Measurements from ENCODE around the gene TRNT1.

Gene TRNT1

GRCh38 chr3:3102751-3103150 is 24.0 kb upstream of the TRNT1 start:
- Histone ChIP-seq H3F3A (ENCODE audit: insufficient read depth, low read length) (no peaks in the 10 kb centered on the region), H4K20me1 (ENCODE audit: insufficient read depth, low read length) (no peaks in the 10 kb centered on the region), H2AFZ (ENCODE audit: low read length) (no peak overlapping the region), H3K9me2 (ENCODE audit: low read depth, low read length) (no peaks in the 10 kb centered on the region), H3K4me1 (ENCODE audit: insufficient read depth, low read length, severe bottlenecking) (no peaks in the 10 kb centered on the region), H3K36me3 (ENCODE audit: insufficient read depth, low read length) (no peaks in the 10 kb centered on the region), H3K9me3 (ENCODE audit: low read length) (no peaks in the 10 kb centered on the region), H3K9ac (ENCODE audit: low read length) (no peak overlapping the region), H3K27ac (ENCODE audit: low read depth, low read length, poor library complexity, severe bottlenecking) (no peak overlapping the region), H3K79me2 (ENCODE audit: insufficient read depth, low read length) (no peaks in the 10 kb centered on the region), H3K4me2 (ENCODE audit: low read length) (no peak overlapping the region), H3K27me3 (ENCODE audit: insufficient read depth, low read length) (no peaks in the 10 kb centered on the region), H3K4me3 (ENCODE audit: low read depth, low read length, poor library complexity, severe bottlenecking) (no peak overlapping the region)
- TF ChIP-seq EZH2 (IDR thresholded peaks at IDR 0.05; ENCODE audit: borderline replicate concordance, low read length) (no peak), CTCF (IDR thresholded peaks at IDR 0.05; ENCODE audit: low read length) (no peak)

GRCh38 chr3:3105246-3105645 is 21.5 kb upstream of the TRNT1 start:
- no peaks in the 10 kb centered on the region for H3K4me1 ChIP-seq (ENCODE audit: insufficient read depth, low read length, severe bottlenecking)
- H3K9me2 ChIP-seq (ENCODE audit: low read depth, low read length) = no peaks in the 10 kb centered on the region
- no peaks in the 10 kb centered on the region for H3K36me3 ChIP-seq (ENCODE audit: insufficient read depth, low read length)
- no peaks in the 10 kb centered on the region for H3F3A ChIP-seq (ENCODE audit: insufficient read depth, low read length)
- H3K4me2 ChIP-seq (ENCODE audit: low read length) = no peak overlapping the region
- H3K79me2 ChIP-seq (ENCODE audit: insufficient read depth, low read length) = no peaks in the 10 kb centered on the region
- H2AFZ ChIP-seq (ENCODE audit: low read length) = no peak overlapping the region
- no peaks in the 10 kb centered on the region for H4K20me1 ChIP-seq (ENCODE audit: insufficient read depth, low read length)
- no peak for TF ChIP-seq EZH2 (IDR thresholded peaks at IDR 0.05; ENCODE audit: borderline replicate concordance, low read length)
- no peak for TF ChIP-seq CTCF (IDR thresholded peaks at IDR 0.05; ENCODE audit: low read length)
- H3K4me3 ChIP-seq (ENCODE audit: low read depth, low read length, poor library complexity, severe bottlenecking) = no peak overlapping the region
- H3K9me3 ChIP-seq (ENCODE audit: low read length) = no peaks in the 10 kb centered on the region
- H3K27ac ChIP-seq (ENCODE audit: low read depth, low read length, poor library complexity, severe bottlenecking) = no peak overlapping the region
- H3K9ac ChIP-seq (ENCODE audit: low read length) = no peak overlapping the region
- H3K27me3 ChIP-seq (ENCODE audit: insufficient read depth, low read length) = no peaks in the 10 kb centered on the region

GRCh38 chr3:3105815-3106214 is 20.9 kb upstream of the TRNT1 start:
- Histone ChIP-seq H3K9ac (ENCODE audit: low read length) (no peak overlapping the region), H3K79me2 (ENCODE audit: insufficient read depth, low read length) (no peaks in the 10 kb centered on the region), H3K27ac (ENCODE audit: low read depth, low read length, poor library complexity, severe bottlenecking) (no peak overlapping the region), H3K4me1 (ENCODE audit: insufficient read depth, low read length, severe bottlenecking) (no peaks in the 10 kb centered on the region), H3F3A (ENCODE audit: insufficient read depth, low read length) (no peaks in the 10 kb centered on the region), H3K27me3 (ENCODE audit: insufficient read depth, low read length) (no peaks in the 10 kb centered on the region), H3K36me3 (ENCODE audit: insufficient read depth, low read length) (no peaks in the 10 kb centered on the region), H2AFZ (ENCODE audit: low read length) (no peak overlapping the region), H3K9me3 (ENCODE audit: low read length) (no peaks in the 10 kb centered on the region), H3K4me2 (ENCODE audit: low read length) (no peak overlapping the region), H3K4me3 (ENCODE audit: low read depth, low read length, poor library complexity, severe bottlenecking) (no peak overlapping the region), H3K9me2 (ENCODE audit: low read depth, low read length) (no peaks in the 10 kb centered on the region), H4K20me1 (ENCODE audit: insufficient read depth, low read length) (no peaks in the 10 kb centered on the region)
- TF ChIP-seq CTCF (IDR thresholded peaks at IDR 0.05; ENCODE audit: low read length) = no peak

Measured in OCI-LY1 (cell line).